Activated CD4-positive, alpha-beta memory T cell treated with anti-CD3 and anti-CD28 coated beads for 36 hours (primary cell): ENCODE results near the gene USB1. TPM values are rescaled to one million over a fixed set of nuclear protein-coding genes. Genes with fewer than 3 reads are reported as not detected.

ENCODE experiments used
- CTCF ChIA-PET: fragments of 350-600 bp; sonication (Branson Sonifier 250); formaldehyde crosslinking; loops from one replicate; lab custom pipeline; 2021; ENCODE audit warnings: antibody characterized with exemption, inconsistent platforms; lab: Charles Lee
- POLR2A ChIA-PET: fragments of 350-600 bp; sonication (Branson Sonifier 250); formaldehyde crosslinking; loops from one replicate; lab custom pipeline; 2021; ENCODE audit warnings: antibody characterized with exemption; lab: Charles Lee
- DNase-seq: peaks from one replicate; pipeline ENCODE4 v3.0.0-alpha.2; 2020
- H3K27ac Mint-ChIP-seq: one replicate; pipeline ENCODE4 v1.8.0; 2021; ENCODE audit warnings: mixed read lengths
- H3K27me3 Mint-ChIP-seq: one replicate; pipeline ENCODE4 v1.8.0; 2021; ENCODE audit warnings: mixed read lengths
- H3K36me3 Mint-ChIP-seq: one replicate; pipeline ENCODE4 v1.8.0; 2021; ENCODE audit warnings: mixed read lengths
- H3K4me1 Mint-ChIP-seq: one replicate; pipeline ENCODE4 v1.8.0; 2021; ENCODE audit warnings: low read depth, mixed read lengths
- H3K4me3 Mint-ChIP-seq: one replicate; pipeline ENCODE4 v1.8.0; 2021; ENCODE audit warnings: mild to moderate bottlenecking, mixed read lengths
- H3K9me3 Mint-ChIP-seq: one replicate; pipeline ENCODE4 v1.8.0; 2021; ENCODE audit warnings: mixed read lengths
- intact Hi-C: fragments of 100-400 bp; cut with micrococcal nuclease; formaldehyde crosslinking; loops from one replicate; pipeline ENCODE4 v1.15.1; 2023
- total RNA-seq, 2 experiments: library from RNA; stranded (reverse); gene quantifications; one replicate each; pipeline ENCODE4 v1.2.3, GENCODE V29; 2021

USB1 gene
- total RNA-seq, 2 experiments from 2014 or later = 42.2 to 46.0 TPM

GRCh38 chr16:58031016-58031800 lies 30.0 kb downstream of the USB1 start:
- ChIA-PET CTCF (interaction anchor here (1.5 kb wide), 1 partner anchor 8 kb away, joined by 8 read pairs; no protein-coding TSS in a partner anchor), POLR2A (no interaction called here)
- intact Hi-C loops = no loop called here
- no peaks in the 10 kb centered on the region for H3K9me3 Mint-ChIP-seq
- no peaks in the 10 kb centered on the region for H3K36me3 Mint-ChIP-seq
- no peak overlapping the region for H3K27ac Mint-ChIP-seq
- DNase-seq = no peak
- H3K27me3 Mint-ChIP-seq = no peaks in the 10 kb centered on the region
- H3K4me1 Mint-ChIP-seq = no peaks in the 10 kb centered on the region
- H3K4me3 Mint-ChIP-seq = no peak overlapping the region

GRCh38 chr16:58032710-58033293 lies 31.6 kb downstream of the USB1 start:
- intact Hi-C loops = no loop called here
- Mint-ChIP-seq H3K27ac (no peak overlapping the region), H3K4me3 (no peak overlapping the region), H3K4me1 (no peaks in the 10 kb centered on the region), H3K27me3 (no peaks in the 10 kb centered on the region), H3K9me3 (no peaks in the 10 kb centered on the region), H3K36me3 (no peaks in the 10 kb centered on the region)
- no peak for DNase-seq
- POLR2A ChIA-PET = no interaction called here
- CTCF ChIA-PET = interaction anchor here (0.6 to 1.9 kb wide), 8 partner anchors 9 to 214 kb away, joined by 3 to 9 read pairs (median 4); partner anchors contain the start of gene USB1

GRCh38 chr16:58034128-58034685 lies 33.0 kb downstream of the USB1 start:
- no peak for DNase-seq
- POLR2A ChIA-PET = no interaction called here
- H3K36me3 Mint-ChIP-seq = no peaks in the 10 kb centered on the region
- H3K9me3 Mint-ChIP-seq = no peaks in the 10 kb centered on the region
- no peaks in the 10 kb centered on the region for H3K27me3 Mint-ChIP-seq
- H3K4me3 Mint-ChIP-seq = no peak overlapping the region
- CTCF ChIA-PET = interaction anchor here (0.6 to 2.0 kb wide), 4 partner anchors 13 to 463 kb away, joined by 3 to 5 read pairs (median 3); no protein-coding TSS in a partner anchor
- no peak overlapping the region for H3K27ac Mint-ChIP-seq
- intact Hi-C loops = no loop called here
- no peaks in the 10 kb centered on the region for H3K4me1 Mint-ChIP-seq

GRCh38 chr16:58034774-58035173 lies 33.6 kb downstream of the USB1 start:
- no peaks in the 10 kb centered on the region for H3K9me3 Mint-ChIP-seq
- intact Hi-C loops = no loop called here
- ChIA-PET POLR2A (no interaction called here), CTCF (interaction anchor here (0.6 to 2.0 kb wide), 3 partner anchors 63 to 462 kb away, joined by 3 to 5 read pairs (median 3); no protein-coding TSS in a partner anchor)
- no peak for DNase-seq
- no peaks in the 10 kb centered on the region for H3K4me1 Mint-ChIP-seq
- no peaks in the 10 kb centered on the region for H3K27me3 Mint-ChIP-seq
- H3K27ac Mint-ChIP-seq = no peak overlapping the region
- no peaks in the 10 kb centered on the region for H3K36me3 Mint-ChIP-seq
- no peak overlapping the region for H3K4me3 Mint-ChIP-seq

GRCh38 chr16:58035356-58036170 lies 34.4 kb downstream of the USB1 start:
- Mint-ChIP-seq H3K27me3 (no peaks in the 10 kb centered on the region), H3K36me3 (no peaks in the 10 kb centered on the region), H3K9me3 (no peaks in the 10 kb centered on the region), H3K27ac (no peak overlapping the region), H3K4me3 (no peak overlapping the region), H3K4me1 (no peaks in the 10 kb centered on the region)
- CTCF ChIA-PET = interaction anchor here (2.0 kb wide), 1 partner anchor 62 kb away, joined by 5 read pairs; no protein-coding TSS in a partner anchor
- no peak for DNase-seq
- intact Hi-C loops = no loop called here
- POLR2A ChIA-PET = no interaction called here

GRCh38 chr16:58036943-58037342 lies 35.7 kb downstream of the USB1 start:
- Mint-ChIP-seq H3K36me3 (no peaks in the 10 kb centered on the region), H3K27me3 (no peaks in the 10 kb centered on the region), H3K4me3 (no peak overlapping the region), H3K9me3 (no peaks in the 10 kb centered on the region), H3K4me1 (no peaks in the 10 kb centered on the region), H3K27ac (no peak overlapping the region)
- DNase-seq = no peak
- CTCF ChIA-PET = no interaction called here
- POLR2A ChIA-PET = no interaction called here
- intact Hi-C loops = no loop called here

GRCh38 chr16:58037365-58038057 lies 36.3 kb downstream of the USB1 start:
- H3K36me3 Mint-ChIP-seq = no peaks in the 10 kb centered on the region
- H3K27ac Mint-ChIP-seq = no peak overlapping the region
- POLR2A ChIA-PET = no interaction called here
- intact Hi-C loops = no loop called here
- no peak overlapping the region for H3K4me3 Mint-ChIP-seq
- no peaks in the 10 kb centered on the region for H3K9me3 Mint-ChIP-seq
- DNase-seq = no peak
- CTCF ChIA-PET = no interaction called here
- H3K27me3 Mint-ChIP-seq = no peaks in the 10 kb centered on the region
- H3K4me1 Mint-ChIP-seq = no peaks in the 10 kb centered on the region

- Mint-ChIP-seq H3K9me3 (no peaks in the 10 kb centered on the region), H3K27ac (no peak overlapping the region), H3K27me3 (no peaks in the 10 kb centered on the region), H3K4me1 (no peaks in the 10 kb centered on the region), H3K36me3 (no peaks in the 10 kb centered on the region), H3K4me3 (no peak overlapping the region)
- DNase-seq = no peak
- ChIA-PET CTCF (no interaction called here), POLR2A (no interaction called here)
- intact Hi-C loops = no loop called here
Observed at GRCh38 chr16:58038219-58038641, 37.0 kb downstream of the USB1 start.

- Mint-ChIP-seq H3K36me3 (no peaks in the 10 kb centered on the region), H3K4me1 (no peaks in the 10 kb centered on the region), H3K4me3 (no peak overlapping the region), H3K27ac (no peak overlapping the region), H3K9me3 (no peaks in the 10 kb centered on the region), H3K27me3 (no peaks in the 10 kb centered on the region)
- no peak for DNase-seq
- POLR2A ChIA-PET = no interaction called here
- CTCF ChIA-PET = no interaction called here
- intact Hi-C loops = no loop called here
Observed at GRCh38 chr16:58039829-58040495, 38.8 kb downstream of the USB1 start.

GRCh38 chr16:58040496-58040846 lies 39.3 kb downstream of the USB1 start:
- no peaks in the 10 kb centered on the region for H3K36me3 Mint-ChIP-seq
- H3K4me3 Mint-ChIP-seq = no peak overlapping the region
- ChIA-PET CTCF (no interaction called here), POLR2A (no interaction called here)
- DNase-seq = no peak
- H3K27me3 Mint-ChIP-seq = no peaks in the 10 kb centered on the region
- intact Hi-C loops = no loop called here
- no peak overlapping the region for H3K27ac Mint-ChIP-seq
- no peaks in the 10 kb centered on the region for H3K9me3 Mint-ChIP-seq
- H3K4me1 Mint-ChIP-seq = no peaks in the 10 kb centered on the region

GRCh38 chr16:58040945-58041627 lies 39.9 kb downstream of the USB1 start:
- DNase-seq = no peak
- Mint-ChIP-seq H3K36me3 (no peaks in the 10 kb centered on the region), H3K9me3 (no peaks in the 10 kb centered on the region), H3K27me3 (no peaks in the 10 kb centered on the region), H3K27ac (no peak overlapping the region), H3K4me1 (no peaks in the 10 kb centered on the region), H3K4me3 (no peak overlapping the region)
- intact Hi-C loops = no loop called here
- ChIA-PET POLR2A (no interaction called here), CTCF (no interaction called here)
